Left ventricle myocardium superior (tissue), 1 donor: Measurements from ENCODE around the gene UNKL. TPM values are rescaled to one million over a fixed set of nuclear protein-coding genes. Genes with fewer than 3 reads are reported as not detected.
A peak's percentile ranks its signal among the peaks of the same experiment; 100 is the strongest.

Experiments
- ATAC-seq: fragments of 200-7000 bp; cut with Tn5 transposase; one replicate; pipeline ENCODE4 v1.9.1; 2020; ENCODE audit warnings: mild to moderate bottlenecking, moderate library complexity
- DNase-seq: peaks from one replicate; pipeline ENCODE4 v3.0.0-alpha.2; 2020
- intact Hi-C: fragments of 100-400 bp; cut with micrococcal nuclease; formaldehyde crosslinking; loops from one replicate; pipeline ENCODE4 v1.11.0; 2022
- total RNA-seq: library from RNA; stranded (reverse); fragmentation: NEBNext Ultra II Directional; extraction: Animal tissue kit (Norgen Biotek cat#: 25700); gene quantifications from one replicate; pipeline ENCODE4 v1.2.1, GENCODE V29; 2021
- donor health status: DM: no; HTN: yes; CAD: no; lungs with severe emphysema.

Gene UNKL
- total RNA-seq, 1 donor from 2014 or later, result 16.4 TPM

DNA sequence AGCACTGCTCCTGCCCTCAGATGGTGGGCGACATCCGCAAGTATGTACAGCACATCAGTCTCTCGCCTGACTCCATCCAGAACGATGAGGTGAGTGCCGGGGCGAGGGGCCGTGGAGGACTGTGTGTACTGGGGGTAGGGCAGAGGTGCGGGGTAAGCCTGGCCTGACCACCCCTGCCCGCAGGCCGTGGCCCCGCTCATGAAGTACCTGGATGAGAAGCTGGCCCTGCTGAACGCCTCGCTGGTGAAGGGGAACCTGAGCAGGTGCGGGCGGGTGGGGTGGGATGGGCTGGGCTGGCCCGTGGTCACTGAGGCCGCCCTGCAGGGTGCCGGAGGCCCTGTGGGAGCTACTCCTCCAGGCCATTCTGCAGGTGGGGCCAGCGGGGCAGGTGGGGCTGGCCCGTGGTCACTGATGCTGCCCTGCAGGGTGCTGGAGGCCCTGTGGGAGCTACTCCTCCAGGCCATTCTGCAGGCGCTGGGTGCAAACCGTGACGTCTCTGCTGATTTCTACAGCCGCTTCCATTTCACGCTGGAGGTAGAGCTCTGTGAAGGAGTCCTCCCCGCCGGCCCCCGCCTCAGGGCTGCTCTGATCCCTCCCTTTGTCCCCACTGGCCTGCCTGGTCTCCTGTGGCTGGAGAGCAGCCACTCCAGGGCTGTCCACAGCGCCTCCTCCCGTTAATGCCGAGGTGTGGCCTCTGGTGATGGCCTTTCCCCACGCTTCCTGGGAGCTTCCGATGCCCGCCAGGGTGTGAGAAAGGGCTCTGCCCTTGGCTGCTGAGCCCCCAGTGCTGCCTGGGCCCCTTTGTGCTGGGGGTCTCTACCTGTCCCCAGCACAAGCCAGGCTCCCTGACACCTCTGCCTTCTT, 67.8 kb downstream of the UNKL start:
- intact Hi-C loops, result no loop called here
- DNase-seq (no peak), ATAC-seq (no peak)

DNA sequence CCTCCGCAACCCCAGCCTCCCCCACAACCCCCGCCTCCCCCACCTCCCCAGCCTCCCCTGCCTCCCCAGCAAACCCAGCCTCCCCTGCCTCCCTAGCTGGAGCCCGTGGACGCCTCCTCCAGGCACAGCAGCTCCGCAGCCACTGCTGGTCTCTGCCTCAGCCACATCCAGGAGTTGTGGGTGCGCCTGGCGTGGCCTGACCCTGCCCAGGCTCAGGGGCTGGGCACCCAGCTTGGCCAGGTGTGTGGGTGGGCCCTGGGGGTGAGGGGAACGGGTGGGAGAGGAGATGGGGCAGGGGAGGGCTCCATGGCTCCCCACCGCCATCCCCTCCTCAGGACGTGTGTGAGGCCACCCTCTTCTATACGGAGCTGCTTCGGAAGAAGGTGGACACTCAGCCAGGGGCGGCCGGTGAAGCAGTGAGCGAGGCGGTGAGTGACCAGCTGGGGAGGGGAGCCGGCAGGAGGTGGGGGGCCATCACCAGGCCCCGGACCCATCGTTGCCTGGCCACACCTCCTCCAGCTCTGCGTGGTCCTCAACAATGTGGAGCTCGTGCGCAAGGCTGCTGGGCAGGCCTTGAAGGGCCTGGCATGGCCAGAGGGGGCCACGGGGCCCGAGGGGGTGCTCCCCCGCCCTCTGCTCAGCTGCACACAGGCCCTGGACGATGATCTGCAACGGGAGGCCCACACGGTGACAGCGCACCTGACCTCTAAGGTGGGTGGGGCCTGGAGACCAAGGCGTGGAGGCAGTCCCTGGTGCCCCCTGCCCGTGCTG, 68.7 kb downstream of the UNKL start:
- ATAC-seq (no peak), DNase-seq (no peak)
- intact Hi-C loops, result no loop called here

DNA sequence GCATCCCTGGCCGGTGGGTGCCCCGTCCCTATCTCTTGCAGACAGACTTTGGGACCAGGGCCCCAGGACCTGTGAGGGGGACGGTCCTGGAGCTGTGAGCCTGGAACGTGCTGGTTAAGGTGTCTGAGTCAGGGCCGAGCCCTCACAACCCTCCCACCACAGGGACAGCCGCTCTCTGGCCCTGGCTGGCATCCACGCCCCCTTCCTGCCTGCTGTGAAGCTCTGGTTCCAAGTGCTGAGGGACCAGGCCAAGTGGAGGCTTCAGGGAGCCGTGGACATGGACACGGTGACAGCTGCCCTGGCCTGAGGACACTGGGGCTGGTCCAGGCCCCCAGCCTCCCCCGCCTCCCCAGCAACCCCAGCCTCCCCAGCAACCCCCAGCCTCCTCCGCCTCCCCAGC, 69.4 kb downstream of the UNKL start:
- intact Hi-C loops, result no loop called here
- no peak for ATAC-seq
- no peak for DNase-seq

DNA sequence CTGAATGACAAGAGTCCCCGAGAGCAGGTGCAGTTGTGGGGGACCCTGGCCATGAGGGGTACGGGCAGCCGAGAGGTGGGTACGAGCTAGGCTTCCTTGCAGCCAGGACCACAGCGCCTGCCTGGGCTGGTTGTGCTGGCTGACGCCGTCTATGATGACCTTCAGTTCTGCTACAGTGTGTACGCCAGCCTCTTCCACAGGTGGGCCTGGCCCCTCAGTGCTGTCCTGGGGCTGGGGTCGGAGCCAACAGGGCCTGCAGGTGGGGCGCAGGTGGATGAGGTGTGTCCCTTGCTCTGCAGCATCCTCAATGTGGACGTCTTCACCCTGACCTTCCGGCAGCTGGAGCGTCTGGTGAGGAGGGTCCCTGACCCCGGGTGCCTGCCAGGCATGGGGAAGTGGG, 70.0 kb downstream of the UNKL start:
- intact Hi-C loops, result no loop called here
- DNase-seq (no peak), ATAC-seq (no peak)

DNA sequence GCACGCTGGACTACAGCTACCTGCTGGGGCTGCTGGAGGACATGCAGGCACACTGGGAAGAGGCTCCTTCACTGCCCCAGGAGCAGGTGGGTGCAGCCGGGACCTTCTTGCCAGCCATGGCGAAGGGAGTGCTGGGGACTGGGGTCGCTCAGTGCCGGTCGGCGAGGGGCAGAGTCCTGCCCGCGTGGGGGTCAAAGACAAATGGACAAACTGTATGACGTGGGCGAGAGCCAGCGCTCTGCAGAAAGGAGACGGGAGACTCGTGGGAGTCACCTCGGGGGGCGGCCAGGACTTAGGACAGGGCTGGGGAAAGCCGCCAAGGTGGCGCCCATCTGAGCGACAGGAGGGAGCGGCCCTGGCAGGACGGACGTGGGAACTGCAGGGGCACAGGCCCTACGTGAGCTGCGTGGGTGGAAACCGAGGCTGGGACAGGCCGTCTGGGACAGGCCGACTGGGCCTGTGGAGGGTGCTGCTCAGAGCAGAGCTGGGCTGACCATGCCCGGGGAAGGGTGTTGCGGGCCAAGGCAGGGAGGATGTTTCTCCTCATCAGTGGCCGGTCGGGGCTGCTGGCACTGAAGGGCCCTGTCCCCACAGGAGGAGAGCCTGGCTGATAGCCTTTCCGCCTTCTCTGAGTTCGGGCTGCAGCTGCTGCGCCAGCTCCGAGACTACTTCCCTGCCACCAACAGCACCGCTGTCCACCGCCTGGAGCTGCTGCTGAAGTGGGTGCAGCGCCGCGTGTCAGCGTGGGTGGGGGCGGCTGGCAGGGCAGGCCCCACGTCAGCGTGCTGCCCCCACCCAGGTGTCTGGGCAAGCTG, 70.9 kb downstream of the UNKL start:
- DNase-seq (no peak), ATAC-seq (no peak)
- intact Hi-C loops, result no loop called here

DNA sequence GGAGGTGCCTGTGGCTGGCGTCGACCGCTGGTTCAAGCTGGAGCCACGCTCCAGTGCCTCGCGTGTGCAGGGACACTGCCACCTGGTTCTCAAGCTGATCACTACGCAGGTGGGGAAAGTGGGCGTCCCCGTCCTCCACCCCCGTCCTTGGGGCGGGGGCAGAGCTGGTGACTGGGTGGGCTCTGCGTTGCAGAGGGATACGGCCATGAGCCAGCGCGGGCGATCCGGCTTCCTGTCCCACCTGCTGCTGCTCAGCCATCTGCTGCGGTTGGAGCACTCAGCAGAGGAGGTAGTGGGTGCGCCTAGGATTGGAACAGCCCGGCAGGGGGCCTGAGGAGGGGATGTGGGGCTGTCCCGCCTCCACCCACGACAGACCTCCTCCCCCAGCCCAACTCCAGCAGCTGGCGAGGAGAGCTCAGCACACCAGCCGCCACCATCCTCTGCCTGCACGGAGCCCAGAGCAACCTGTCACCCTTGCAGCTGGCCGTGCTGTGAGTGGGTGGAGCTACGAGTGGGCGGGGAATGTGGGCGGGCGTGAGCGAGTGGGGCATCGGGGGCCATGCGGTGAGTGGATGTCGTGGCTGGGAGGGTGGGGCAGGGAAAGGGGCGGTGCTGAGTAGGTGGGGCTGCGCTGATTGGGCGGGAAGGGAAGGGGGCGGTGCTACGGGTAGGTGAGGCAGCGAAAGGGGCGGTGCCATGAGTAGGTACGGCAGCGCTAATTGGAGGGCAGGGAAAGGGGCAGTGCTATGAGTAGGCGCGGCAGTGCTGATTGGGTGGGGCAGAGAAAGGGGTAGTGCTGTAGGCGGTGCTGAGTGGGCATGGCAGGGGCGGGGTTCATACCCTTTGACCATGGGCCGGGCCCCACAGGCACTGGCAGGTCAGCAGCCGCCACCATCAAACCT, 71.7 kb downstream of the UNKL start:
- intact Hi-C loops, result no loop called here
- peak; percentile 97 for ATAC-seq
- DNase-seq, result peak; percentile 93

DNA sequence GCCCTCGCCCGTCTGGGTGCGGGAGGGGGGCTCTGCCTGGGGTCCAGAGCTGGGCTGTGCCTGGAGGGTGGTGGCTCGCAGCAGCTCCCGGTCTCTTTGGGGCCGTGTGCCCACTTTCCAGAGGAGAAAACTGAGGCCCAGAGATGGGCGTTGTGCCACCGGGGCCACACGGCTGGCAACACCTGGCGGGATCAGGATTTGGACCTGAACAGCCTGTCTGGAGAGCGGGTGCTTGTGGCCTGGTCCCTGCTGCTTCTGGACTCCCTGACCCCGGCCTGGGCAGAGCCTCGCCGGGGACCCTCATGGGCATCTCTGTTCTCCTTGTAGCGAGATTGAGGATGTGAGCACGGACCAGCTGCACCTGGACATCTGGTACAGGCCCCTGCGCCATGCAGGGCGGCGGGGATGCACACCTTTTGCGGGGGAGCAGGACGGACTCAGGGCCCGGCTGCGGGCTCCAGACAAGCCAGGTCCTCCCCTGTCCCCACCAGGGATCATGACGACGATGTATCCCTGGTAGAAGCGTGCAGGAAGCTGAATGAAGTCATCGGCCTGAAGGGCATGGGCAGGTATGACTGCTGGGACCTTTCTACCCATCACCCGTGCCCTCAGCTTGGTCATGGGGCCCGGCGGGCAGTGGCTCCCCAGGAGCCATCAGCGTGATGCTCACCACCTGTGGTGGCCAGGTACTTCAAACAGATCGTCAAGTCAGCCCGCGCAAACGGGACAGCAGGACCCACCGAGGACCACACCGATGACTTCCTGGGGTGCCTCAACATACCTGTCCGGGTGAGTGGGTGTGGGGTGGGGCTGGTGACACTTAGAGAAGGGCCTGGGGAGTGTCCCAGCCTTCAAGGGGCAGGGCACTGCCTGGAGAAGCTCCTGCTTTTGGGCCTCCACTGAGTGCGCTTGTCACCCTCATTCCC, 72.7 kb downstream of the UNKL start:
- intact Hi-C loops, result no loop called here
- DNase-seq (no peak), ATAC-seq (no peak)

DNA sequence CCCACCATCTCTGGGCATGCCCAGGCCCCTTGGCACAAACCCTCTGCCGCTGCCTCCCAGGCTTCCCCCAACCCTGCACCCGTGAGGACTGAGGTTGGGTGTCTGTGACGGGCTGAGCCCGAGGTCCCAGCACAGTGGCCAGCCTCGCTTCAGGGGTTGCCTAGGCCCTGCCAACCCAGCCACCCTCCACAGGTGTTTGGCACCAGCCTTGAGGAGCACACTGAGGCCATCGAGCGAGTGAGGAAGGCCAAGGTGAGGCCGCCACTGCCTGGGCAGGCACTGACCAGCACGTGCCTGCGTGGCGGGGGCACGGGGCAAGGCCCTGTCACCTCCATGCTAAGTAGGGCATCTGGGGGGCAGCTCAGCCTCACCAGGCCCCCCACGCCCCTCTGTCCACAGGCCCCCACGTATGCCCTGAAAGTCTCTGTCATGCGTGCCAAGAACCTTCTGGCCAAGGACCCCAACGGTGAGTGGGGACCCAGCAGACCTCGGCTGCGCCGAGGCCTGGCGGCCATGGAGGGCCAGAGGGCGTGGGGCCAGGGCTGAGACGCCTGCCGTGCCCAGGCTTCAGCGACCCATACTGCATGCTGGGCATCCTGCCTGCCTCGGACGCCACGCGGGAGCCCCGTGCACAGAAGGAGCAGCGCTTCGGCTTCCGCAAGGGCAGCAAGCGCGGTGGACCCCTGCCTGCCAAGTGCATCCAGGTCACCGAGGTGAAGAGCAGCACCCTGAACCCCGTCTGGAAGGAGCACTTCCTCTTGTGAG, 73.6 kb downstream of the UNKL start:
- intact Hi-C loops, result no loop called here
- ATAC-seq (no peak), DNase-seq (no peak)

DNA sequence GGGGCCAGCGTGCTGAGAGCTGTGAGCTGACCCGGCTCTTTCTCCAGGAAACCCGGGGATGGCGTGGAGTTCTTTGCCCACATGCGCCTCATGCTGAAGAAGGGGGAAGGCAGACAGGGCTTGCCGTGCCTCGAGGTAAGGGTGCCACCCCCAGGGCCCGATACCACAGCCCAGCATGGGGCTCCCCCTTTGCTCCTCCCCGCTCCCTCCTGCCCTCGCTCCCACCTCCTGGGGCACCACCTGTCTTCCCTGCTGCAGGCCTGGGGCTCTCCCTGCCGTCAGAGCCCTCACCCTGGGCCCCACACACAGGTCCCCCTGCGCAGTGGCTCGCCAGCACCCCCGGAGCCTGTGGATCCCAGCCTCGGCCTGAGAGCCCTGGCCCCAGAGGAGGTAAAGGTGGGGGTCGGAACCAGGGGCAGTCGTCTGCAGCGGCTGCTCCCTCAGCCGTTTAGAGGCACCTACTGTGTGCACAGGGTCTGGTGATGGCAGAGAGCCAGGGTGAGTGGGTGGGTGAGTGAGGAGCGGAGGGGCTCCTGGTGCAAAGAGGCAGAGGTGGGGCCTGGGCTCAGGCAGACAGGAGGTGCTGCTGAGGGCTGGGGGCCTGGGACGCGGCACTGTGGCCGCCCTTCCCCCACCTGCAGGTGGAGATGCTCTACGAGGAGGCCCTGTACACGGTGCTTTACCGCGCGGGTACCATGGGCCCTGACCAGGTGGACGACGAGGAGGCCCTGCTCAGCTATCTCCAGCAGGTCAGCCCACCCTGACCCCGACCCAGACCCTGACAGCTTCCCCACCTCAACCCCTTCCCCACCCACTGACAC, 75.4 kb downstream of the UNKL start:
- intact Hi-C loops, result no loop called here
- DNase-seq, result no peak
- ATAC-seq, result no peak

DNA sequence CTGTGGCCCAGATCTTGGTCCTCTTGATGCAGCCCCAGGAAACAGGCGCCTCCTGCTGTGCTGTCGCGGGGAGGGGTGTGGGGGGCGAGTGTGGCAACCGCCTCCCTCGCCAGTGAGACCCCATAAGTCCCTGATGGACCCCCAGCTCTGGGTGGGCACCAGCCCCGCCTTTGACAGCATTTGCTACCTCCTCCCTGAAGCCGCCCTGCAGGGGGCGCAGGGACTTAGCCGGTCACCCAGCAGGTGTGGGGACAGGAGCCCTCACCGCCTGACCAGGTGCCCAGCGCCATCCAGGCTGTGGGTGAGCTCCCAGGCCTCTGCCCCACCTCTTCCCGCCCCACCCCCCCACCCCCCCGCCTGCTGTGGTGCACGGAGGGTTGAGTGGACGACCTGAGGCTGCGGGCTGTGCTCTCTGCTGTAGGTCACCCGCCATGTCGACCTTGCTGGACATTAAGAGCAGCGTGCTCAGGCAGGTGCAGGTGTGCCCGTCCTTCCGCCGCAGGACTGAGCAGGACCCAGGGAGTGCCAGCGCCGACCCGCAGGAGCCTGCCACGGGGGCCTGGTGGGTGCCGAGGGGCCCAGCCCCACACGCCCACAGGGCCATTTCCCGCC, 76.3 kb downstream of the UNKL start:
- intact Hi-C loops, result no loop called here
- ATAC-seq, result no peak
- no peak for DNase-seq

DNA sequence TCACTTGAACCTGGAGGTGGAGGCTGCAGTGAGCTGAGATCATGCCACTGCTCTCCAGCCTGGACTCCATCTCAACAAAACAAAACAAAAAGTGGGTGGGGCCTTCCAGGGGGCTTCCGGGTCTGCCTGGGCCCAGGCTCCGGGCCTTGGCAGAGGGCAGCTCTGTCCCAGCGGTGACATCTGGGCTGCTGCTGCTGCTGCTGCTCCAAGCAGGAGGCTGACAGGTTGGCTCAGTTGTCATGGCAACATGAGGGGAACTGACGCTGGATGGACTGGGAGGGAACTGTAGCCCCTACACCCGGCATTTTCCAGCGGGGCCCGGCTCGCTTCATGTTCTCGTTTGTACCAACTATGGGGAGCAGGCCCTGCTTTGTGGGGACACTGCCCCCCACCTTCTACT, 77.0 kb downstream of the UNKL start:
- no peak for ATAC-seq
- no peak for DNase-seq
- intact Hi-C loops, result no loop called here

DNA sequence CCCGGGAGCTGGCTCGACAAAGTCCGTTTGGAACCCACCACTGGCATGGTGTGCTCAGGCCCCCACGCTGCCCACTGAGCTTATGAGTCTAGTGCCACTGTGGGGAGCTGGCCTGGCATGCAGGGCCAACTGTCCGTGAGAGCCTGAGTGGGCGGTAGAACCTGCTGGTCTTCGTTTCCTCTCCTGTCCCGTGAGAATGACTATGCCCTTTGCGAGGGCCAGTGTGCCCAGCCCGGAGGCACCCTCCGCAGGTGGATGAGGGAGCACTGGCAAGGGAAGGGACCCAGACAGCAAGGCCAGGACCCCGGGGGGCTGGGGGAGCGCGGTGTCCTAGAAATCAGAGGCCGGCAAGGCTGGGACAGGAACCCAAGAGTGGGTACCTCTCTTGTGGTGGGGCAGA, 77.9 kb downstream of the UNKL start:
- DNase-seq (no peak), ATAC-seq (no peak)
- intact Hi-C loops, result no loop called here

DNA sequence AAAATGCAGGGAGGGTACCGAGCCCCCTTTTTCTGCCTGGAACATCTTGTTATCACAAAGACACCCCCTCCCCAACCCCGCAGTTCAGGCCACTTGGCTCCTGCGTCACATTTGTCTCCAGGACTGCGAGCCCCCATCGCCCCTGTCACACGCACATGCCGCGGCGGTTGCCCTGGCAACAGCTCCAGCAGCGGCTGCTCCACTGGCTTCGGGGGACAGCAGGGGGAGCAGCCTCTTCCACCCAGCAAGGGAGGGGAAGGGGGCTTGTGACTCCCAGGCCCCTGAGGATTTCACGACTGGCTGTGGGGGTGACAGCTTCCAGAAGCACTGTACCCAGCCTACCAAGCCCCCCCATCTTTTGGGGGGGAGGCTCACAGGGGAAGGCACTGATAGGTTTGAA, 78.5 kb downstream of the UNKL start:
- intact Hi-C loops, result no loop called here
- DNase-seq (no peak), ATAC-seq (no peak)

DNA sequence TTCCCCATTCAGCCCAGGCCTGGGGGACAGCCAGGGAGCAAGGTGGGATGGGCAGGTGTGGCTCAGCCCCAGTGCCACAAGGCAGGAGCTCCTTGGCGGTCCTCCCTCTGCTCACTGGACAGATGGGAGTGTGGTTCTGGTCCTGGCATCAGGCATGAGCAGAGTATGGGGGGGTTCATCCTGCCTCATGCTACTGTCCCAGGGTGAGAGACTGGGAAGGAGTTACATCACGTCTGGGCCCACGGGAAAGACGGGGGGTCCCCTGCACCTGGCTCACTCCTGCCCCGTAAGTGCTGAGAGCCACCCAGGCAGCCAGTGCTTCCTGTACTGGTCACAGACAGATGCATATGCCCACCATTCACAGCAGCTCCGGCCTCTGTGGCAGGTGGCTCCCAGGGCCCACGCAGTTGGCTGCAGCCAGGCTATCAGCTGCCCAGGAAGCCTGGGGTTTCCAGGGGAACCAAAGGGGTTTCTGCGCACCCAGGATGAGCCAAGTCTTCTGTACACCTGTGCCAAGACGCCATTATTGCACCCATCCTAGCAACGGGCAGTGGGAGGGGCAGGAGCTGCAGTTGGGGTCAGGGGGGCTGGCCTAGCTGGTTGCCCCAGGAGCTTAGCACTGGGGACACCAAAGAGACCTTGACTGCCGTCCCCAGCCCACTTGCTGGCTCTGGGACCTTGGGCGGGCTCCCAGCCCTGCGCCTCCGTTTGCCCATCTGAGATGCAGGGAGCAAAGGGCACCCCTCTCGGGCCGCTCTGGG, 79.1 kb downstream of the UNKL start:
- intact Hi-C loops, result no loop called here
- no peak for DNase-seq
- ATAC-seq, result no peak

DNA sequence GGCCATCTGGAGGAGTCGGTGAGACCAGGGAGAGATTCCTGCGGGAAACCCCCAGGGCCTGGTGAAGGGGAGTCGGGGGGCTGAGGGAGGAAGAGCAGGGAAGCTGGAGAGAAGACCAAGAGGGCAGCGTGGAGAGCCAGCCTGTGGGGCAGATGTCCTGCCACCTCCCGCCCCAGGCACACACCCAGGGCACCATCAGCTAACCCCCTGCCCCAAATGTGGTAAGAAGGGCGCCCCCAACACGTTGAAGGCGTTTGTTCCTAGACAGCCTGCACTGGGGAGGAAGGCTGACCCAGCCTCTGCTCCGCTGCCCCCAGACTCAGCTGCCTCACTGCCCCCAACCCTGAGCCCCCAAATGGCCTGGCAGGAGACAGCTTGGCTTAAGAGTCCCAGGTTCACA, 79.8 kb downstream of the UNKL start:
- intact Hi-C loops, result no loop called here

More for the DNA sequence above, 79.8 kb downstream of the UNKL start:
- DNase-seq (no peak), ATAC-seq (no peak)
